ENCODE measurements around the gene EBF4.

The EBF4 gene

GRCh38 chr20:2752567-2753460, 60.2 kb downstream of the EBF4 start:
- peaks cover 75% of the 10 kb centered on the region for H3K27me3 ChIP-seq (ENCODE audit: control insufficient read depth, insufficient read depth, low read length)
- H3K27ac ChIP-seq (ENCODE audit: low read depth, low read length), result no peak overlapping the region
- H3K4me3 ChIP-seq (ENCODE audit: low read depth, low read length), result peak overlapping the region; percentile 62
- H3K36me3 ChIP-seq (ENCODE audit: control insufficient read depth, insufficient read depth, low read length), result no peaks in the 10 kb centered on the region
- no peak overlapping the region for H3K9ac ChIP-seq (ENCODE audit: low read depth, low read length)
- no peaks in the 10 kb centered on the region for H3K9me3 ChIP-seq (ENCODE audit: control insufficient read depth, insufficient read depth, low read length)
- H3K4me1 ChIP-seq (ENCODE audit: control insufficient read depth, insufficient read depth, low read length), result peaks cover 27% of the 10 kb centered on the region

GRCh38 chr20:2753461-2754040, 61.0 kb downstream of the EBF4 start:
- Histone ChIP-seq H3K27ac (ENCODE audit: low read depth, low read length) (no peak overlapping the region), H3K27me3 (ENCODE audit: control insufficient read depth, insufficient read depth, low read length) (peaks cover 67% of the 10 kb centered on the region)

GRCh38 chr20:2754424-2754823, 61.8 kb downstream of the EBF4 start:
- H3K27me3 ChIP-seq (ENCODE audit: control insufficient read depth, insufficient read depth, low read length), result peaks cover 59% of the 10 kb centered on the region
- no peaks in the 10 kb centered on the region for H3K36me3 ChIP-seq (ENCODE audit: control insufficient read depth, insufficient read depth, low read length)
- no peaks in the 10 kb centered on the region for H3K9me3 ChIP-seq (ENCODE audit: control insufficient read depth, insufficient read depth, low read length)
- H3K27ac ChIP-seq (ENCODE audit: low read depth, low read length), result no peak overlapping the region
- no peak overlapping the region for H3K9ac ChIP-seq (ENCODE audit: low read depth, low read length)
- H3K4me3 ChIP-seq (ENCODE audit: low read depth, low read length), result no peak overlapping the region
- peaks cover 16% of the 10 kb centered on the region for H3K4me1 ChIP-seq (ENCODE audit: control insufficient read depth, insufficient read depth, low read length)

More at GRCh38 chr20:2753461-2754040, 61.0 kb downstream of the EBF4 start:
- Histone ChIP-seq H3K36me3 (ENCODE audit: control insufficient read depth, insufficient read depth, low read length) (no peaks in the 10 kb centered on the region), H3K9ac (ENCODE audit: low read depth, low read length) (no peak overlapping the region), H3K4me3 (ENCODE audit: low read depth, low read length) (no peak overlapping the region), H3K4me1 (ENCODE audit: control insufficient read depth, insufficient read depth, low read length) (peaks cover 23% of the 10 kb centered on the region), H3K9me3 (ENCODE audit: control insufficient read depth, insufficient read depth, low read length) (no peaks in the 10 kb centered on the region)

- Histone ChIP-seq H3K27me3 (ENCODE audit: control insufficient read depth, insufficient read depth, low read length) (peaks cover 47% of the 10 kb centered on the region), H3K4me3 (ENCODE audit: low read depth, low read length) (no peak overlapping the region), H3K36me3 (ENCODE audit: control insufficient read depth, insufficient read depth, low read length) (no peaks in the 10 kb centered on the region), H3K9ac (ENCODE audit: low read depth, low read length) (no peak overlapping the region), H3K9me3 (ENCODE audit: control insufficient read depth, insufficient read depth, low read length) (no peaks in the 10 kb centered on the region), H3K27ac (ENCODE audit: low read depth, low read length) (no peak overlapping the region), H3K4me1 (ENCODE audit: control insufficient read depth, insufficient read depth, low read length) (peaks cover 22% of the 10 kb centered on the region)
Measured at GRCh38 chr20:2755451-2756055, 63.0 kb downstream of the EBF4 start.

GRCh38 chr20:2756056-2756611, 63.6 kb downstream of the EBF4 start:
- no peaks in the 10 kb centered on the region for H3K36me3 ChIP-seq (ENCODE audit: control insufficient read depth, insufficient read depth, low read length)
- no peak overlapping the region for H3K27ac ChIP-seq (ENCODE audit: low read depth, low read length)
- H3K4me3 ChIP-seq (ENCODE audit: low read depth, low read length), result no peak overlapping the region
- H3K9ac ChIP-seq (ENCODE audit: low read depth, low read length), result no peak overlapping the region
- H3K9me3 ChIP-seq (ENCODE audit: control insufficient read depth, insufficient read depth, low read length), result no peaks in the 10 kb centered on the region
- H3K27me3 ChIP-seq (ENCODE audit: control insufficient read depth, insufficient read depth, low read length), result peaks cover 42% of the 10 kb centered on the region
- H3K4me1 ChIP-seq (ENCODE audit: control insufficient read depth, insufficient read depth, low read length), result peaks cover 19% of the 10 kb centered on the region

- peaks cover 33% of the 10 kb centered on the region for H3K27me3 ChIP-seq (ENCODE audit: control insufficient read depth, insufficient read depth, low read length)
- H3K9me3 ChIP-seq (ENCODE audit: control insufficient read depth, insufficient read depth, low read length), result no peaks in the 10 kb centered on the region
- H3K4me3 ChIP-seq (ENCODE audit: low read depth, low read length), result no peak overlapping the region
- H3K9ac ChIP-seq (ENCODE audit: low read depth, low read length), result no peak overlapping the region
- no peaks in the 10 kb centered on the region for H3K36me3 ChIP-seq (ENCODE audit: control insufficient read depth, insufficient read depth, low read length)
- no peak overlapping the region for H3K27ac ChIP-seq (ENCODE audit: low read depth, low read length)
- peaks cover 16% of the 10 kb centered on the region for H3K4me1 ChIP-seq (ENCODE audit: control insufficient read depth, insufficient read depth, low read length)
Measured at GRCh38 chr20:2757001-2757400, 64.4 kb downstream of the EBF4 start.

- H3K27ac ChIP-seq (ENCODE audit: low read depth, low read length), result no peak overlapping the region
- H3K27me3 ChIP-seq (ENCODE audit: control insufficient read depth, insufficient read depth, low read length), result peaks cover 23% of the 10 kb centered on the region
- H3K9me3 ChIP-seq (ENCODE audit: control insufficient read depth, insufficient read depth, low read length), result no peaks in the 10 kb centered on the region
- H3K4me3 ChIP-seq (ENCODE audit: low read depth, low read length), result no peak overlapping the region
- no peak overlapping the region for H3K9ac ChIP-seq (ENCODE audit: low read depth, low read length)
- no peaks in the 10 kb centered on the region for H3K36me3 ChIP-seq (ENCODE audit: control insufficient read depth, insufficient read depth, low read length)
- peaks cover 18% of the 10 kb centered on the region for H3K4me1 ChIP-seq (ENCODE audit: control insufficient read depth, insufficient read depth, low read length)
Measured at GRCh38 chr20:2757969-2758368, 65.4 kb downstream of the EBF4 start.

- Histone ChIP-seq H3K4me3 (ENCODE audit: low read depth, low read length) (no peak overlapping the region), H3K9ac (ENCODE audit: low read depth, low read length) (no peak overlapping the region), H3K27me3 (ENCODE audit: control insufficient read depth, insufficient read depth, low read length) (peaks cover 11% of the 10 kb centered on the region), H3K4me1 (ENCODE audit: control insufficient read depth, insufficient read depth, low read length) (peaks cover 16% of the 10 kb centered on the region; the same call in 1 of the 2 replicates), H3K9me3 (ENCODE audit: control insufficient read depth, insufficient read depth, low read length) (no peaks in the 10 kb centered on the region), H3K36me3 (ENCODE audit: control insufficient read depth, insufficient read depth, low read length) (no peaks in the 10 kb centered on the region), H3K27ac (ENCODE audit: low read depth, low read length) (no peak overlapping the region)
Measured at GRCh38 chr20:2759143-2759542, 66.6 kb downstream of the EBF4 start.

- Histone ChIP-seq H3K4me1 (ENCODE audit: control insufficient read depth, insufficient read depth, low read length) (peaks cover 16% of the 10 kb centered on the region; the same call in 1 of the 2 replicates), H3K27ac (ENCODE audit: low read depth, low read length) (no peak overlapping the region), H3K4me3 (ENCODE audit: low read depth, low read length) (no peak overlapping the region), H3K36me3 (ENCODE audit: control insufficient read depth, insufficient read depth, low read length) (no peaks in the 10 kb centered on the region), H3K9ac (ENCODE audit: low read depth, low read length) (no peak overlapping the region), H3K9me3 (ENCODE audit: control insufficient read depth, insufficient read depth, low read length) (no peaks in the 10 kb centered on the region), H3K27me3 (ENCODE audit: control insufficient read depth, insufficient read depth, low read length) (peaks cover 5% of the 10 kb centered on the region; the same call in 1 of the 2 replicates)
Measured at GRCh38 chr20:2759603-2760296, 67.2 kb downstream of the EBF4 start.

- Histone ChIP-seq H3K9me3 (ENCODE audit: control insufficient read depth, insufficient read depth, low read length) (no peaks in the 10 kb centered on the region), H3K4me1 (ENCODE audit: control insufficient read depth, insufficient read depth, low read length) (peaks cover 16% of the 10 kb centered on the region; the same call in 1 of the 2 replicates), H3K27me3 (ENCODE audit: control insufficient read depth, insufficient read depth, low read length) (no peaks in the 10 kb centered on the region), H3K9ac (ENCODE audit: low read depth, low read length) (no peak overlapping the region), H3K4me3 (ENCODE audit: low read depth, low read length) (no peak overlapping the region), H3K27ac (ENCODE audit: low read depth, low read length) (no peak overlapping the region), H3K36me3 (ENCODE audit: control insufficient read depth, insufficient read depth, low read length) (no peaks in the 10 kb centered on the region)
Measured at GRCh38 chr20:2760297-2760951, 67.8 kb downstream of the EBF4 start.

Data from HUES48 (cell line).